ENCODE data around the gene GET3. TPM values are rescaled to one million over a fixed set of nuclear protein-coding genes. Genes with fewer than 3 reads are reported as not detected.
A peak's percentile ranks its signal among the peaks of the same experiment; 100 is the strongest.

The GET3 gene
- total and polyA plus RNA-seq, 2 of the 13 experiments (the other 11 are each of a cell fraction or from before 2014, with no cell fraction given), result 57.7 to 59.4 TPM

DNA sequence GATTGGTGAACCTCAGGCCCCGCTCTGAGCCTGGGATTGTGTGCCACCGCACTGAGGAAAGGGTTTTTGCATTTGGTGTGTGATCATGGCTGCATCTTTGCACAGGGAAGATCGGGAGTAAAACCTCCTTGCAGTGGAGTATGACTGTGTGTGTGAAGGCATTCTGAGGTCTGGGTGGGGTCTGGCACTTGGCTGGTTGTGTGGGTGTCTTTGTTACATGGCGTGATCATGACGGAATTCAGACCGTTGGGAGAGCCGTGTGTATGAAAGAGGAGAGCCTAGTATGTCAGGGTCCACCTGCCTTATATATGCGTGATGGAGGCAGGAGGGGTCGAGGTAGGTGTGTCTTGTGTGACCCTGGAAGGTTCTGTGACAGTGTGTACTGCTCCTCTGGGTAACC lies 13.6 kb downstream of the GET3 start (continued):
- TF ChIP-seq YEATS4 (CRISPR knock-in tag; IDR thresholded peaks at IDR 0.05; ENCODE audit: borderline replicate concordance), result no peak

DNA sequence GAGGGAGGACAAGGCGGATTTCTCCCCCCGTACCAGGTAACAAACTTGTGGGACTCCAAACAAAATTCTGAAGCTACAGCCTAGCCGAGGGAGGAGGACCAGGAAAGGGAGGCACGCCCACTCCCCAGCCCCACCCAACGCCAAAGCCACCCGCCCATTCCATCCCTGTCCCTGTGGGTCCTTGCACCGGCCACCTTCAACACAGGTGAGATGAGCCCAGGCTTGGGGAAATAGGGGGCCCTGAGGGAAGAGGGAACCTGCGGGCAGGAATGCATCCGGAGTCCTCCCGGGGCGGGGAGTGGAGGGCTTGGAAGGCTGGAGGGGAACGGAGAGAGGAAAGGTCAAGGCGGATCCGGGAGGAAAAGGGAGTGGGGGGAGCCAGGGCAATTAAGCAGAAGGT lies 14.3 kb downstream of the GET3 start, which contains the start of gene BEST2:
BEST2 (plus strand) TSS at position 157 of the 400 bp plus-strand sequence. CDS start 802 bp downstream, outside the sequence.
- no peaks in the 10 kb centered on the region for H3K79me2 ChIP-seq (ENCODE audit: insufficient read depth, low read length)
- H3K4me3 ChIP-seq (replicated peaks in 1 of 3; ENCODE audit: insufficient read depth in 1 of 3, low read depth in 2 of 3, low read length in 3 of 3), result no peak within 1 kb of the TSS
- intact Hi-C loops (cut with micrococcal nuclease; ENCODE audit: unreplicated experiment), result no loop called here
- no peak within 1 kb of the TSS for H3K27ac ChIP-seq (ENCODE audit: extremely low read length, insufficient read depth, low read length)
- H3K9ac ChIP-seq (ENCODE audit: insufficient read depth, low read depth, low read length), result no peak within 1 kb of the TSS
- peaks cover 8% of the 10 kb centered on the region for H3K9me3 ChIP-seq (ENCODE audit: low read length)
- ATAC-seq, result no peak
- peaks cover 2 to 34% of the 10 kb centered on the region in 2 experiments for H3K27me3 ChIP-seq (ENCODE audit: control insufficient read depth in 1 of 2, insufficient read depth in 2 of 2, low read length in 2 of 2)
- H3K4me2 ChIP-seq (ENCODE audit: low read depth, low read length), result peak within 1 kb of the TSS; percentile 14; the same call in 1 of the 2 replicates
- in situ Hi-C loops (cut with HindIII; ENCODE audit: extremely low pct_ligation_motif_present, low pct_unique_long_range_greater_than_20kb), result no loop called here
- H3K36me3 ChIP-seq (replicated peaks in 1 of 2; ENCODE audit: control insufficient read depth in 1 of 2, insufficient read depth in 2 of 2, low read length in 2 of 2), result peaks cover 6 to 14% of the 10 kb centered on the region in 2 experiments; a peak in 4 of 5 replicates
- no peak for DNase-seq (ENCODE audit: low spot score)
- peaks cover 29% of the 10 kb centered on the region for H3K4me1 ChIP-seq (ENCODE audit: insufficient read depth, low read length)
- no peak for FAIRE-seq
- H2AFZ ChIP-seq (ENCODE audit: low read length), result no peak within 1 kb of the TSS
- ChIA-PET POLR2A (interaction anchor here (1.6 kb wide), 1 partner anchor 15 kb away, joined by 5 read pairs; the partner anchor contains the start of gene GET3), CTCF (ENCODE audit: low intra/inter-chr PET ratio, low total read pairs) (no interaction called here)
- 3% methylated on average over 12 of the region's 14 CpGs for WGBS (ENCODE audit: low lambda C conversion rate)
- no TSS peak for BruUV-seq (replicated peaks)
- no peaks in the 10 kb centered on the region for H4K20me1 ChIP-seq (ENCODE audit: insufficient read depth, low read length)
- TF ChIP-seq CCDC6 (CRISPR knock-in tag; IDR thresholded peaks at IDR 0.05), result no peak
- TF ChIP-seq ZNF263 (CRISPR knock-in tag; IDR thresholded peaks at IDR 0.05), result peak; percentile 61

GRCh38 chr19:12752056-12752781 lies 14.9 kb downstream of the GET3 start:
- peaks cover 8% of the 10 kb centered on the region for H3K9me3 ChIP-seq (ENCODE audit: low read length)
- ChIA-PET POLR2A (interaction anchor here (1.6 kb wide), 1 partner anchor 15 kb away, joined by 5 read pairs; the partner anchor contains the start of gene GET3), CTCF (ENCODE audit: low intra/inter-chr PET ratio, low total read pairs) (no interaction called here)
- WGBS (ENCODE audit: low lambda C conversion rate), result 33% methylated on average over 12 of the region's 23 CpGs
- FAIRE-seq (no peak), ATAC-seq (no peak), DNase-seq (ENCODE audit: low spot score) (no peak)
- in situ Hi-C loops (cut with HindIII; ENCODE audit: extremely low pct_ligation_motif_present, low pct_unique_long_range_greater_than_20kb) (no loop called here), intact Hi-C loops (cut with micrococcal nuclease; ENCODE audit: unreplicated experiment) (no loop called here)
- H2AFZ ChIP-seq (ENCODE audit: low read length), result no peak overlapping the region
- no TSS peak for BruUV-seq (replicated peaks)
- no peak overlapping the region for H3K4me3 ChIP-seq (replicated peaks in 1 of 3; ENCODE audit: insufficient read depth in 1 of 3, low read depth in 2 of 3, low read length in 3 of 3)
- H3K4me1 ChIP-seq (ENCODE audit: insufficient read depth, low read length), result peaks cover 34% of the 10 kb centered on the region
- H4K20me1 ChIP-seq (ENCODE audit: insufficient read depth, low read length), result no peaks in the 10 kb centered on the region
- peaks cover 2 to 34% of the 10 kb centered on the region in 2 experiments for H3K27me3 ChIP-seq (ENCODE audit: control insufficient read depth in 1 of 2, insufficient read depth in 2 of 2, low read length in 2 of 2)
- TF ChIP-seq RARA (CRISPR knock-in tag; IDR thresholded peaks at IDR 0.05), result no peak
- TF ChIP-seq CBX2 (IDR thresholded peaks at IDR 0.05; ENCODE audit: low read depth, low read length), result no peak
- TF ChIP-seq CBX2 (CRISPR knock-in tag; IDR thresholded peaks at IDR 0.05; ENCODE audit: low read depth), result no peak
- TF ChIP-seq MXD1 (CRISPR knock-in tag; IDR thresholded peaks at IDR 0.05), result no peak
- no peak for TF ChIP-seq FOXK1 (CRISPR knock-in tag; IDR thresholded peaks at IDR 0.05; ENCODE audit: borderline replicate concordance, low read depth)
- TF ChIP-seq SNRNP70 (IDR thresholded peaks at IDR 0.05; ENCODE audit: low read depth, low read length), result no peak
- no peak for TF ChIP-seq KLF6 (CRISPR knock-in tag; IDR thresholded peaks at IDR 0.05)
- no peak for TF ChIP-seq GTF2F1 (IDR thresholded peaks at IDR 0.05; ENCODE audit: low read length)
- TF ChIP-seq PHF8 (CRISPR knock-in tag; IDR thresholded peaks at IDR 0.05), result no peak
- no peak for TF ChIP-seq FOXK2 (IDR thresholded peaks at IDR 0.05)
- H3K4me2 ChIP-seq (ENCODE audit: low read depth, low read length), result no peak overlapping the region; the same call in 1 of the 2 replicates
- no peak overlapping the region for H3K27ac ChIP-seq (ENCODE audit: extremely low read length, insufficient read depth, low read length)
- no peaks in the 10 kb centered on the region for H3K79me2 ChIP-seq (ENCODE audit: insufficient read depth, low read length)
- peaks cover 6 to 9% of the 10 kb centered on the region in 2 experiments; a peak in 4 of 5 replicates for H3K36me3 ChIP-seq (replicated peaks in 1 of 2; ENCODE audit: control insufficient read depth in 1 of 2, insufficient read depth in 2 of 2, low read length in 2 of 2)
- no peak overlapping the region for H3K9ac ChIP-seq (ENCODE audit: insufficient read depth, low read depth, low read length)

All from HepG2 (cell line).